Left ventricle myocardium inferior (tissue), 1 donor: ENCODE measurements around the gene NPIPB2. TPM values are rescaled to one million over a fixed set of nuclear protein-coding genes. Genes with fewer than 3 reads are reported as not detected.
"Not testable (repeated sequence)": the region's sequence is repeated elsewhere in the genome, so short reads cannot be mapped to it uniquely, and the experiment has no call there.

ENCODE experiments used
- DNase-seq: peaks from one replicate; pipeline ENCODE4 v3.0.0-alpha.2; 2020
- H3K27ac ChIP-seq: fragments of 200-600 bp; replicated peaks from 2 replicates; pipeline ENCODE4 v1.8.0; 2021
- H3K27me3 ChIP-seq: fragments of 200-600 bp; 2 replicates; pipeline ENCODE4 v1.8.0; 2021; ENCODE audit warnings: low read depth
- H3K36me3 ChIP-seq: fragments of 200-600 bp; 2 replicates; pipeline ENCODE4 v1.8.0; 2021
- H3K4me1 ChIP-seq: fragments of 200-600 bp; 2 replicates; pipeline ENCODE4 v1.8.0; 2021
- H3K4me3 ChIP-seq: fragments of 200-600 bp; 2 replicates; pipeline ENCODE4 v1.8.0; 2021; ENCODE audit warnings: mild to moderate bottlenecking, moderate library complexity
- H3K9me3 ChIP-seq: fragments of 200-600 bp; replicated peaks from 2 replicates; pipeline ENCODE4 v1.8.0; 2021
- CTCF ChIP-seq: fragments of 200-600 bp; IDR thresholded peaks from 2 replicates; pipeline ENCODE4 v1.8.0; 2021; ENCODE audit warnings: antibody characterized with exemption, mild to moderate bottlenecking, borderline replicate concordance
- intact Hi-C: fragments of 100-400 bp; cut with micrococcal nuclease; formaldehyde crosslinking; loops from one replicate; pipeline ENCODE4 v1.11.0; 2022
- total RNA-seq: library from RNA; stranded (reverse); fragmentation: NEBNext Ultra II Directional; extraction: Animal tissue kit (Norgen Biotek cat#: 25700); gene quantifications from one replicate; pipeline ENCODE4 v1.2.1, GENCODE V29; 2021
- donor health status: DM: no; HTN: yes; CAD: no; lungs with severe emphysema.

Gene NPIPB2
- total RNA-seq, 1 donor from 2014 or later, result 0.77 TPM

- H3K27ac ChIP-seq, result no peak overlapping the region
- H3K27me3 ChIP-seq, result no peaks in the 10 kb centered on the region
- peaks cover 26% of the 10 kb centered on the region for H3K4me1 ChIP-seq
- H3K9me3 ChIP-seq, result no peaks in the 10 kb centered on the region
- no peak for DNase-seq
- H3K36me3 ChIP-seq, result no peaks in the 10 kb centered on the region
- intact Hi-C loops, result no loop called here
- TF ChIP-seq CTCF, result no peak
- H3K4me3 ChIP-seq, result no peak overlapping the region
Measured at GRCh38 chr16:11973070-11973469, 31.2 kb upstream of the NPIPB2 start.

GRCh38 chr16:11972128-11972527 is 30.3 kb upstream of the NPIPB2 start:
- intact Hi-C loops, result no loop called here
- Histone ChIP-seq H3K9me3 (no peaks in the 10 kb centered on the region), H3K4me1 (peaks cover 17% of the 10 kb centered on the region), H3K27ac (no peak overlapping the region), H3K27me3 (no peaks in the 10 kb centered on the region), H3K4me3 (no peak overlapping the region), H3K36me3 (no peaks in the 10 kb centered on the region)
- no peak for DNase-seq
- peak; percentile 31 for TF ChIP-seq CTCF

GRCh38 chr16:11970292-11970691 is 28.4 kb upstream of the NPIPB2 start:
- H3K36me3 ChIP-seq, H3K27me3 ChIP-seq, intact Hi-C loops, H3K4me3 ChIP-seq, H3K4me1 ChIP-seq, H3K27ac ChIP-seq, DNase-seq, H3K9me3 ChIP-seq: not testable (repeated sequence)

GRCh38 chr16:11968577-11968976 is 26.7 kb upstream of the NPIPB2 start:
- no peak overlapping the region for H3K4me3 ChIP-seq
- no peak for DNase-seq
- intact Hi-C loops, result no loop called here
- no peak for TF ChIP-seq CTCF
- H3K9me3 ChIP-seq, result no peaks in the 10 kb centered on the region
- H3K27me3 ChIP-seq, result no peaks in the 10 kb centered on the region
- no peak overlapping the region for H3K27ac ChIP-seq
- no peaks in the 10 kb centered on the region for H3K4me1 ChIP-seq
- no peaks in the 10 kb centered on the region for H3K36me3 ChIP-seq

- no peak for DNase-seq
- Histone ChIP-seq H3K36me3 (no peaks in the 10 kb centered on the region), H3K27me3 (no peaks in the 10 kb centered on the region), H3K4me3 (no peak overlapping the region), H3K27ac (no peak overlapping the region), H3K4me1 (no peaks in the 10 kb centered on the region), H3K9me3 (no peaks in the 10 kb centered on the region)
- no peak for TF ChIP-seq CTCF
- intact Hi-C loops, result no loop called here
Measured at GRCh38 chr16:11967195-11967911, 25.5 kb upstream of the NPIPB2 start.

GRCh38 chr16:11966173-11966572 is 24.3 kb upstream of the NPIPB2 start:
- Histone ChIP-seq H3K27me3 (no peaks in the 10 kb centered on the region), H3K4me1 (no peaks in the 10 kb centered on the region), H3K36me3 (no peaks in the 10 kb centered on the region), H3K27ac (no peak overlapping the region), H3K4me3 (no peak overlapping the region), H3K9me3 (no peaks in the 10 kb centered on the region)
- intact Hi-C loops, result no loop called here
- TF ChIP-seq CTCF, result no peak
- DNase-seq, result no peak
